GM19043 (cell line): ENCODE data around the gene KLHL26.

Source experiments
- ATAC-seq: cut with Tn5 transposase; IDR thresholded peaks from one replicate; pipeline ENCODE4 v1.9.1; 2021; ENCODE audit warnings: low read depth; ENCODE audit not compliant: unreplicated experiment

Gene KLHL26

DNA sequence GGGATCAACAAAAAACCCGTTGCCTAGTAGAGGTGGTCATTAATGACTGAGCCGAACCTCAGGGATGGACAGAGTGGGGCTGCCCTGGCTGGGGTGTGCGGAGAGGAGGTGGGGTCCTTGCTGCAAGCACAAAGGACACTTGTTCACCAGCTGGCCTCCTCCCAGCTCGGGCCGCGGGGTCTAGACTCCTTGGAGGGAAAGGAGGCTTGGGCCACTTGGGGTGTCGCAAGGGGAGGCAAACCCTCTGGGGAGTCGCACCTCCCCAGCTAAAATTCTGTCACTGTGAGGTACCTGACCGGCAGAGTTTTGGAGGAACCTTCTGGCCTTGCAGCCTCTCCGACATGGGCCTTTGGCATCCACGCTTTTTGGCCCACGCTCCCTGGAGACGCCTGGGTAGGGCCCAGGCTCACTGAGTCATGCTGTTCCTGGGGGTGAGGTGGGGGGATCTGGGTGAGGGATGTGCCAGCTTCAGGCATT, 8.2 kb downstream of the KLHL26 start:
- no peak for ATAC-seq

DNA sequence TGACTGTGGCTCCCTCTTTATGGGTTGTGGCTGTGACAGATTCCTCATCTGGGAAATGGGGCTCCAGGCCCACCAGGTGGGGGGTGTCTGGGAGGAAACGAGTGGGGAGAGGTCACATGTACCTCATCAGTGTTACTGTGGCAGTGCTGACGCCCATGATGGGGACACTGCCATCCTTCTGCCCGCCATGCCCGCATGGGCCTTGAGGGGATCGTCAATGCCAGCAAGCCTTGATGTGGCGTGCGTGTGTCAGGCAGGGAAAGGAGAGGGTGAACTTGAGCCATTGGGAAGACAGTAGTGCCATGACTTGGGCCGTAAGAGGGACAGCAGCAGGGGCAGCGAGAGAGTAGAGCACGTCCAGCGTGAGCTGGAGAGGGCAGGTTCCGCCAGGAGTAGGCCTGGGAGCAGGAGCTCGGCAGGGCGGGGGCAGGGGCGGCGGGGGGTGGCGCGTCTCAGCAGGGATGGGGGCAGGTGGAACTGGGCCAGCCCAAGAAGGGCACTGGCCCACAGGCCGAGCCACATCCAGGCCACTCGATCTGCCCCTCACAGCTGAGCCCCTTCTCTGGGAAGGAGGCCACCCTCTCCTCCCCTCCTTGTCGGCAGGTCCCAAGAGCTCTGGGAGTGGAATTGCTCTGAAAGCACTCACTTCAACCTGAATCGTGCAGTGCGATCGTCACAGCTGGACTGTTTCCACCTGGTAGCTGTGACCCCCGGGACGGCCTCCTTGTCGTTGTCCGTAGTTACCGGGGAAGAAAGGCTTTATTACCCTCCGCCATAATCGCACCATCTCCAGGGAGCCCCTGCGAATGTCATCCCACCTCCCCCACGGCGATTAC, 9.9 kb downstream of the KLHL26 start:
- ATAC-seq = no peak

DNA sequence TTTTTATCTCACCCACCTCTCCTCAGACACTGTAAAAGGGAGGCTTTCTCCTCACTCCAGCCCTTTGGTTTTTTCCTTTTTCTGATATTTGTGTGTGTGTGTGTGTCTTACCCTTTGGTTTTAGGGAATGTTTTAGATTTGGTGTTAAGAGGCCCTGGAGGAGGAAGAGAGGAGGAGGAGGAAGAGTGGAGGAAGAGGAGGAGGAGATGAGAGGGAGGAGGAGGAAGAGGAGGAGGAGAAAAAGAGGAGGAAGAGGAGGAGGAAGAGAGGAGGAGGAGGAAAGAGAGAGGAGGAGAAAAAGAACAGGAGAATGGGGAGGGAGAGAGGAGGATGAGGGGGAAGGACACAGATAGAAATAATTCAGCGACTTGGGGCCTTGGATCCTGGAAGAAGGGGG, 10.5 kb downstream of the KLHL26 start:
- no peak for ATAC-seq

DNA sequence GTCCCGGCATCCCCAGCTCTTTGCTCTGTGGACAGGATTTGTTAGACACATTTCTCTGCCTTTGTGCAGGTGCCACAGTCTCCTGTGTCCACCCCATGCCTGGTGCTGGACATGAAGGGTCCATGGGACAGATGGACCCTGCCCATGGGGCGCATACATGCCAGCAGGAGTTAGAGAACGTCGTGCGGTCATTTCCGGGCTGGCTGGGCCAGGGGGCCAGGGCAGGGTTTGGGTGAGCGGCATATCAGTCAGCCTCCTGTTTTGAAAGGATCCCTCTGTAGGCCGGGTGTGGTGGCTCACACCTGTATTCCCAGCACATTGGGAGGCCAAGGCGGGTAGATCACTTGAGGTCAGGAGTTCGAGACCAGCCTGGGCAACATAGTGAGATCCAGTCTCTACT, 11.0 kb downstream of the KLHL26 start:
- no peak for ATAC-seq

DNA sequence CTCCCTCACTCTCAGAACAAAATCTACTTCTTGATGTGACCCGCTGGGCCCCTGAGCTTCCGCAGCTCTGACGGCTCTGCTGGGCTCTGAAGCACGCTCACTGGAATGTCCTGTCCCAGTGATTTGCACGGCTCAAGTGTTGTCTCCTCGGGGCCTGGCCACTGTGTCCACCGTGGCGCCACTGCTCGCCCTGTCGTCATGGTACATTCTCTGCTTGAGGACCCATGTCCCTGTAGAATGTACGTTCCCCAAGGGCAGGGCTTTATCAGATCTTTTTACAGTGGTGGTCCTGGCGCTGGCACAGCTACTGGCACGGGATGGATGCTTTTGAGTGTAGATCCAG, 12.1 kb downstream of the KLHL26 start:
- ATAC-seq = no peak

DNA sequence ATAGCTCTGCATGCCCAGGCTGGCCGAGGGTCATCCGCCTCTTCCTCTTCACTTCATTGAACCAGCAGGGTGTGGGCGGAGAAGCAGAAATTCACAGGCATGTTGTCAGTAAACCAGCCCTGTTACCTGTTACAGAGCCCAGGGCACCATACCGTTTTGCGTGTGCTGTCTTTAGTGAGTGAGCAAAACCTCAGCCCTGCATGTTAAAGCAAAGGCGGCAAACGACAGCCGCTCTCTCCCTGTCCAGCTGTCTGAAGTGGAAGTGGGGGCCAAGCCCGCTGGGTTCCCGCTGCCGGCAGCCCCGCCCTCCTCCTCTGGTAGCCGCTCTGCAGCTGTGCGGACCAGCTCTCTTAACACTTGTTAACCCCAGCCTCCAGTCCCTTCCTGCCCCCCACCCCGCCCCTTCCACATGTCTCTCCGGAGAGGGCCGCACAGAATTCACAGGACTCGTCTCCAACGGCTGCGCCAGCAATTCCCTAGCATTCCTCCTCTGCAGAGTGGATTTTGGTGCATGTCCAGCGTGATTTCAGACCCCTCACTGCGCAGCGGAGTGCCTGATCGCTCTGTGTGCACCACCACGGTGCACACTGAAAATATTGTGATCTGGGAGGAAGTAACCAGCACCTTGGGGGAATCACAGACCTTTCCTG, 12.7 kb downstream of the KLHL26 start:
- ATAC-seq = no peak

DNA sequence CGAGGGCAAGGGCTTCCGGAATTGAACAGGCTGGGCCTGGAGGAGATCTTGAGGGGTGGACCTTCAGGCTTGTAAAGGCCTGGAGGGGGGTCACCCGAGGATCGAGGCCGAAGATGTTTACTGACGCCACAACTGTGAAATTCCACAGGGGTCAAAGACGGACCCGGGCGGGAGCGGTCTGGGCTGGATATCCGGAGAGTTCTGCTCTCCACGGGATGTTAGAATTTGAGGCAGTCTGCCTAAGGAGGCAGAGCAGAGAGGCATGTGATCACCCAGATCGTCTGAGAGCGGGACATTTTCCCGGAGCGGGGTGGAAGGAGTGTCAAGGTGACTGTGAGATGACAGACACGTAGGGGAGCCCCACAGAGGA, 13.2 kb downstream of the KLHL26 start:
- no peak for ATAC-seq

DNA sequence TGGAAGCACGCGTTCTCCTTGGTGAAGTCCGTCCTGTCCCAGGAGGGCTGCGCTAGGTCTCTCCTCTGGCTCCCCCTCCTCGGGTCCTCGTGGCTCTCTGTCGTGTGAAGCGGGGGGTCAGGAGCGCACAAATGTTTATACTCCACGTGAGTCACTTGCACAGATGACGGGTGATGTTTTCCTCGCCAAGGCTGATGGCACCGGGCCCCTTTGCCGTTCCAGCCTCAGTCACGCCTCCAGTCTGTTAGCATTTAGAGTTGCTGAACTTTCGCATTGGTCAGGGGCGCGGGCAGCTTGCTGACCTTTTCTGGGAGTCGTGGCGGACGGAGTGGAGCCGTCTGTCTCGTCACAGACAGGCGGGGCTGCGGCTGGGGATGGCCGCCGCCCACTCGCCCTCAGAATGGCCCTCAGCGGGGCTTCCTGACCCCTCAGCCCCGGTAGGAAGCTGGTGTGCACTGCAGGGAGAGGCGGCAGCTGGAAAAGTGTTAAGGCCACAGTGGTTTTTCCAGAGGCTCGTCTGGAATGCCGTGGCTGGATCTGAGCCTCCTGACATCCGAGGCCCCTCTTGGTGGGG, 13.7 kb downstream of the KLHL26 start:
- ATAC-seq = no peak

DNA sequence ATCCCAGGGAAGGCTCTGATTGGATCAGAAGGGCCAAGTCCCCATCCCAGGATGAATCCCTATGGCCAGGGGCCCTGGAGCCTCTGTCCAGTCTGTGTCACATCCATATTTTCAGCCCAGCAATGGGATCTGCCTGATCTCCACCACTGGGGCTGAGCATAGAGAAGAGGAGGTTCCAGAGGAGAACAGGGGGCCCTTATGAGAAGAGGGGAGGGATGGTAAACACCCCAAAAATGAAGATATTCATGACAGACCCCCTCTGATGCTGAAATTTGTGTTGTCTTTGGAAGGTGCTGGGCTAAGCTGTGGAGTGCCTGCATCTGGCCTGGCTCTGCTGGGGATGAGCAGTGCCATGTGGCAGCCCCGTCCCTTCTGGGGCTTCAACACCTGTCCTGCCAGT, 14.5 kb downstream of the KLHL26 start:
- ATAC-seq = no peak

DNA sequence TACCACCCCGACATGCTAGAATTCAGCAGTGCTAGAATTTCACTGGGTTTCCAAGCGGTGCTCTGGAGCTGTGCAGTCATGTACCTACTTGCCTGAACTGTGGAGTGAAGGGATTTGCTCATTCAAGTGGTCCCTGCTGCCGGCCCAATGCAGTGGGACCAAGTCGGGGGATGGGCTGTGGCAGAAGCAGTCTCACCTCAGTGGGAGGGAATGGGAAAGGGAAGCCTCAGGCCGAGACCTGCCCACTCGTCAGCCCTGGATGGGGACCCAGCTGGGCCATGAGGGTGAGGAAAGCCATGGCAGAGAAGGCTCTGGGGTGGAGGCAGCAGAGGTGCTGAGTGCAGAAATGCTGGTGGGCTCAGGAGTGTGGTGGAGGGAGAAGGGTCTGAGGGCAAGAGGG, 14.9 kb downstream of the KLHL26 start:
- ATAC-seq = no peak

DNA sequence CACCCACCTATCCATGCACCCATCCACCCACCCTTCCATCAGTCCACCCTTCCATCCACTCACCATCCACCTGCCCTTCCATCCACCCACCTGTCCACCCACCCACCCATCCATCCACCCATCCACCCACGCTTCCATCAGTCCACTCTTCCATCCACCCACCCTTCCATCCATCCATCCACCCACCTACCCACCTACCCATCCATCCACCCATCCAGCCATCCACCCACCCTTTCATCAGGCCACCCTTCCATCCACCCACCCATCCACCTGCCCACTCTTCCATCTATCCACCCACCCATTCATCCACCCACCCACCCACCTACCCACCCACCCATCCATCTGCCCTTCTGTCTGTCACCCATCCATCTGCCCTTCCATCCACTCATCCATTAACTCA, 17.0 kb downstream of the KLHL26 start:
- ATAC-seq = no peak

DNA sequence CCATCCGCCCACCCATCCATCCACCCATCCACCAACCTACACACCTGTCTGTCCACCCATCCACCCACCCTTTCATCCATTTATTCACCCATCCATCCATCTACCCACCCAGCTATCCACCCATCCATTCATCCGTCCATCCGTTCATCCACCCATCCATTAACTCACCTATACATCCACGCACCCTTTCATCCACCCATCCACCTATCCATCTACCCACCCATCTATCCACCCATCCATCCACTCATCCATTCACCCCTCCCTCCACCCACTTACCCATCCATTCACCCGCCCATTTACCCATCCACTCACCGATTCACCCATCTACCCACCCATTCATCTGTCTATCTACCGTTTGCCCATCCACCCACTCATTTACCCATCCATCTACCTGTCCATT, 17.6 kb downstream of the KLHL26 start:
- ATAC-seq = no peak

DNA sequence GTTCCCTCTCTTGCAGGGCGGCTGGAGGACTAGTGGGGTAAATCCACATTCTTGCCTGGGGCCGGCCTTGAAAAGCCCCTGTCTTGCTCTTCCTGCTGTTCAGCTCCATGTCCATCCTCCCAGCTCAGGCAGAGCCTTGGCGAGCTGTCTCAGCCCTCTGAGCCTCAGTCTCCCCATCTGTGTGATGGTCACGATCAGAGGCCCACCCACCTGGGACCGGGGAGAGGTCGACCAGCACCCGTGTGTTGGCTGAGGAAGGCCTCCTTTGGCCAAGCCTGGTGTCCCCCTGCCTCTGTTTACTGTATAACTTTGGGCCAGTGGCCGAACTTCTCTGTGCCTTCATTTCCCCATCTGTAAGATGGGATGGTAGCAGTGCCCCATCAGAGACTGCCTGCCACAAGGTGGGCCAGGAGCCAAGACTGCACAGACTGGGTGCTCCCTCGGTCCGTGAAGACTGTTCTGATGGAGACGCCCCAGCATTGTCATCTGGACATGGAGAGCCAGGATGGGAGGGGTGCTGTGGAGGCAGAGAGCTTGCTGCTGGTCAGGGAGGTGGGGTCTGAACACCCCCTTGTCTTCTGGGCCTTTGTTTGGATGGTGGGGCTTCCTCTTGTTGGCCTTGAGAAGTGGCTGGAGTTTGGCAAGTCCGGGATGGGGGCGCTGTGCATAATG, 18.5 kb downstream of the KLHL26 start:
- ATAC-seq = no peak

DNA sequence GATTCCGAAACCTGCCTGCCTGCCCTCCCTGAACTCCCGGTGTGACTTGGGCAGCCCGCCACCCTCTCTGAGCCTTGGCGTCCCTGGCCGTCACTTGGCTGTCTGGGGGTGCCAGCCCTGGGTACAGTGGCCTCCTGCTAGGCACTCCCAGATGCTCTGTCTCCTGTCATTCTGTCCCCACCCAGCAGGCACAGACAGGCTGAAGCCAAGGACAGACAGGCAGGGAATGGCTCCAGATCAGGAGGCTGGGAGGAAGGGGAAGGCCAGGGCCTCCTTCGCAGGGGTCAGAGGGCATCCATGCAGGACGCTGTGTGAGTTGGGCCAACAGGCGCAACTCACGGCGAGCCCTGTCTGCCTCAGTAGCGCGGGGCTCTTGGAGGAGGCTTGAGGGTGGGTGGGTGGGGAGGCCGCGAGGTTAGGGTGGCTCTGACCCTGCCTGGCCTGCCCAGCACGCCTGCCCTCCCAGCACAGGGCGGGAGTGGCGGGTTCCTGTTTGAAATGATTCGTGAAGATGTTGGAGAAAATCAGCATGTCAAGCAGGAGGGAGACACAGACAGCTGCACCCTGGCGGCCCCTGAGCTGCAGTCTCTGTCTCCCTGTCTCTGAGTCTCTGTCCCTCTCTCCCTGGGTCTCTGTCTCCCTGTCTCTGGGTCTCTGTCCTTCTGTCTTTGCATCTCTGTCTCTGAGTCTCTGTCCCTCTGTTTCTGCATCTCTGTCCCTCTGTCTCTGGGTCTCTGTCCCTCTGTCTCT, 19.7 kb downstream of the KLHL26 start:
- ATAC-seq = no peak

DNA sequence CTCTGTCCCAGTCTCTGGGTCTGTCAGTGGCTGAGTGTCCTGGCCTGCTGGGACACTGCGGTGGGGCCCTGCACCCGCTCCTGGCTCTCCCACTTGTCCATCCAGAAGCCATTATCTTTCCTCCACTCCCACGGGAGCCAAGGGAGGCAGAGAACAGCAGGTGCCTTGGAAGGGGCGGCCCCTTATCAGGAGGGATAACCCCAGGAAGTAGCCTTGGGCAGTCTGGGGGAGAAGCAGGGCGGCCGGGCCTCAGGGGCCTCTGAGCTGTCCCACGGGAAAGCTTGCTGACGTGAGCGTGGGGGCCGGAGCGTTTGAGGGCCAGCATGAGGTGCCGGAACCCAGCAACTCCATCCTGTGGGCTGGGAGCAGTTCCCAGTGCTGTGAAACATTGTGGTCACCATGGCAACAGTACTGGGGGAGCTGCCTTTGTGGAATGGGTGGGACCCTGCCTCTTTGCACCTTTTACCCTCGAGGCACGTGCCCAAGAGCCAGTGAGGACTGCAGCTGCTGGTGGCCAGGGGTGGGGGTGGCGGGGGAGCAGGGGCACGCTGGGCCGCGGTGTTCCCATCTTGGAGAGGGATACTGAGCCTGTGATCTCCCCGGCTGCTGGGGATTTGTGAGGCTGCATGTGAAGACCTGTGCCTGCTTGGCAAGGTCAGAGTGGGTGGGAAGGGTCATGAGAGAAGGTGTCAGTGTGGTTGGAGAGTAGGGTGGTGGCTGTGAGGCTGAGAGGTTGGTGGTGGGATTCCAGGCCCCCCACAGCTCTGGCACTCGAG, 20.9 kb downstream of the KLHL26 start:
- no peak for ATAC-seq

DNA sequence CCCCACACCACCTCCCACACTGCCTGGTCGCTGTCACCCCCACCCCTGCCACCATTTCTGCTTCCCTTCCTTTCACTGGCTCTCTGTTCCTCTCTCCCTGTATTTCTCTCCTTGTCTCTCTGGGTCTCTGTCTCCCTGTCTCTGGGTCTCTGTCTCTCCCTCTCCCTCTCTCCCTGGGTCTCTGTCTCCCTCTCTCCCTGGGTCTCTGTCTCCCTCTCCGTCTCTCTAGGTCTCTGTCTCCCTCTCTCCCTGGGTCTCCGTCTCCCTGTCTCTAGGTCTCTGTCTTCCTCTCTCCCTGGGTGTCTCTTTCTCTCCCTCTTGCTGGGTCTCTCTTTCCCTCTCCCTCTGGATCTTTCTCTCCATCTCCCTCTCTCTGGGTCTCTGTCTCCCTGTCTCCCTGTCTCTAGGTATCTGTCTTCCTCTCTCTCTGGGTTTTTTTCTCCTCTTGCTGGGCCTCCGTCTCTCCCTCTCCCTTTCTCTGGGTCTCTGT, 21.6 kb downstream of the KLHL26 start:
- no peak for ATAC-seq

DNA sequence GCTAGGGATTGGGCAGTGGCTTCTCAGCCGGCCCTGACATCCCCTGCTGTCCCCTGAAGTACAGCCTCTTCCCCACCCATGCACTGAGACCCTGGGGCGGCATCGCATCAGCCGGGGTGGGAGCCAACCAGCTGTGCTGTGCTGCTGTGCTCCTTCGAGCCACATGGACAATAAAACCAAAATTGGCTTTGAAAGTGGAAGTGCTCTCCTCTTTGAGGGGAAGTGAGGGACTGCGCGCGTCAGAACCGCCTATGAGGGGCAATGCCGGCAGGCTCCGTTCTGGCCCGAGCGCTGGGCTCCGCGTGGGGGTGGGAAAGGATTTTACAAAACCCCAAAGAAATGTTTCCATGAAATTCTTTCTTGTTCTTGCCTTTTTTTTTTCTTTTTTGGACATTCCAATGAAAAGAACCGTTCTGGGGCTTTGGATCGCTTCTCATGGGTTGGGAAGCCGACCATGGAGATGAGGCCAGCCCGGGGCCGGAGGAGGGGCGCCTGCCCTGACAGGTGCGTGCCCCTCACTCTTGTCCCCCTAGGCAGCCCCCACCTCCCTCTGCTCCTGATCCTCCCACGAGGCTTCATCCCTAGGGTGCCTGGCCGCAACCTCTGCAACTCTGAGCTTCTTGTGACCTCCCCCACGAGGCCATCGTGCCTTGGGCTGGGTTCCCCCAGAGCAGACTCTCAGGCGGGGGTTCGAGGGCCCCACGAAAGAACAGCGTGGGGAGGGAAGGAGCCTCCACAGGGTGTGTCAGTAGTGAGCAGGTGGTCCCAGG, 22.6 kb downstream of the KLHL26 start:
- ATAC-seq = no peak

DNA sequence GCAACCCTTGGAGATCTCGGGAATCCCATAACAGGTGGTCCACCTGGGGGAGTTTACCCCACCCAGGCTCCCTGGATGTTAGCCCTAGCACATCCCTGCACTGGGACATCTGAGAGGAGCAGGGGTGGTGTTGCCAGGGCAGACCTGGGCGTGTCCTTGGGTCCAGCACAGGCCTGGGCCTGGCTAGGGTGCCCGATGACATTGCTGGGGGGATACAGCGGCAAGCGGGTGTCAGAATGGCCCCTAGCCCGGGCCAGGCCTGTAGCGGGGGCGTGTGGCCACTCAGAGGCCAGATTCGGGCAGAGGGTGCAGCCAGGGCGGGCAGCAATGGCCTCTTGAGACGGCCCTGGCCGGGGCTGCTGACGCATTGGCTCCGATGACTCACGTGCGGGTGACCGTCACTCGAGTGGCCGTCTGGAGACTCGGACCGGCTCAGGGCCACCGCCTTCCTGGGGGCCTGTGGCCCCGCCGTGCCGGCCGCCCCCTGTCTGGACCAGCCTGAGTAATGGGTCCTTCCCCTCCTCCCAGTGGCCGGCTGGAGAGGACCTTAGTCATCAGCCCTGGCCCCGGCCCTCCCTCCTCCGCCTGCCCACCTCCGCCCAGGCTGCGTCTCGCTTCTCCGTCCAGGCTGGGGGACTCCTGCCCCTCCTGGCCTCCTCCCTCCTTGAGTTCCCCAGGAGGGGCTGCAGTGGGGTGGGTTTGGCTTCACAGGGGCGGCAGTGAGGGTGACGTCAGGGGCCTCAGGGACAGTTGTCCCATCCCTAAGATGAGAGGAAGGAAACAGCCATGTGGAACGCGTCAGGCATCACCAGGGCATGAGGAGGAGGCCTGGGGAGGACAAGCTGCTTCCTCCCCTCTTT, 23.5 kb downstream of the KLHL26 start:
- no peak for ATAC-seq
